ENCODE results near the gene TCFL5.
A peak's percentile ranks its signal among the peaks of the same experiment; 100 is the strongest.

TCFL5 gene

GRCh38 chr20:62794007-62794724 is 67.5 kb downstream of the TCFL5 start:
- peak; percentile 83 for DNase-seq

GRCh38 chr20:62793757-62794006 is 67.9 kb downstream of the TCFL5 start:
- DNase-seq: no peak

- no peak for DNase-seq
These were observed 68.5 kb downstream of the TCFL5 start for GRCh38 chr20:62792940-62793756.

GRCh38 chr20:62792182-62792939 is 69.3 kb downstream of the TCFL5 start:
- no peak for DNase-seq

- peak; percentile 59 for DNase-seq
These were observed 70.1 kb downstream of the TCFL5 start for GRCh38 chr20:62791301-62792181.

Data from GOT3 (cell line).